HFF-Myc (cell line): ENCODE results near the gene MYO1A.

Experiments used
- DNase-seq: peaks from one replicate; pipeline ENCODE4 v3.0.0-alpha.2; 2011; ENCODE audit warnings: low read depth; ENCODE audit errors: extremely low read depth
- H3K4me3 ChIP-seq: replicated peaks from 2 replicates; pipeline ENCODE4 v1.5.1; 2011; ENCODE audit warnings: low read depth, mild to moderate bottlenecking, control low read depth, low read length
- TF ChIP-seq, protein P1 (sequence below): IDR thresholded peaks from 2 replicates; pipeline ENCODE4 v1.5.1; 2012; ENCODE audit warnings: mild to moderate bottlenecking, low read depth, low read length, control low read depth; ENCODE audit errors: missing control alignments

MYO1A gene

DNA sequence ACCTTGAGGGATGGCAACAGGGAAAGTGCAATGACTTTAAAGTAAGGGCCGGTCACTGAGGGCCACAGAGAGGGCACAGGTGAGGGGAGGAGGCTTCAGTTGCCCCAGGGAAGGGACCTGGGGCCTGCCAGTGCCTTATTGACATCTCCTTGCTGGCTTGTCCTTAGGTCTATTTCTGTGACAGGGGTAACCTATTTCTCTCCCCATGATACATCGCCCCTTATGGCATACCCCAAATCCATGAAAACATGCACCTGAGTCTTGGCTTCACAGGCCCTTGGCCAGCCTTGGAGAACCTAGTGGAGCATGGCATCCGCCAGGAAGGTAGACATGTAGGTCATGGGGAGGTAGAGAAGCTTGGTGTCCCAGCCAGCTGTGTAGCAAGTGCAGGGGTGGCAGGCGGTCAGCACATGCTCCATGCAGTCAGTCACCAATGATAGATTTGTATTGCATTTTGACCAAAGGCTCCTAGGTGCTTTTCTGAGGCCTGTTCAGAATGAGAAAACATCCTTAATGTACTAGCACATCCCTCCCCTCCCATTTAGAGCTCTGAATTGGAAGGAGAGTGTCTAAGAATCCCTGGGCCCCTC is 68.9 kb downstream of the MYO1A start:
- no peak for DNase-seq
- TF ChIP-seq, protein P1, sequence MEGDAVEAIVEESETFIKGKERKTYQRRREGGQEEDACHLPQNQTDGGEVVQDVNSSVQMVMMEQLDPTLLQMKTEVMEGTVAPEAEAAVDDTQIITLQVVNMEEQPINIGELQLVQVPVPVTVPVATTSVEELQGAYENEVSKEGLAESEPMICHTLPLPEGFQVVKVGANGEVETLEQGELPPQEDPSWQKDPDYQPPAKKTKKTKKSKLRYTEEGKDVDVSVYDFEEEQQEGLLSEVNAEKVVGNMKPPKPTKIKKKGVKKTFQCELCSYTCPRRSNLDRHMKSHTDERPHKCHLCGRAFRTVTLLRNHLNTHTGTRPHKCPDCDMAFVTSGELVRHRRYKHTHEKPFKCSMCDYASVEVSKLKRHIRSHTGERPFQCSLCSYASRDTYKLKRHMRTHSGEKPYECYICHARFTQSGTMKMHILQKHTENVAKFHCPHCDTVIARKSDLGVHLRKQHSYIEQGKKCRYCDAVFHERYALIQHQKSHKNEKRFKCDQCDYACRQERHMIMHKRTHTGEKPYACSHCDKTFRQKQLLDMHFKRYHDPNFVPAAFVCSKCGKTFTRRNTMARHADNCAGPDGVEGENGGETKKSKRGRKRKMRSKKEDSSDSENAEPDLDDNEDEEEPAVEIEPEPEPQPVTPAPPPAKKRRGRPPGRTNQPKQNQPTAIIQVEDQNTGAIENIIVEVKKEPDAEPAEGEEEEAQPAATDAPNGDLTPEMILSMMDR: no peak

DNA sequence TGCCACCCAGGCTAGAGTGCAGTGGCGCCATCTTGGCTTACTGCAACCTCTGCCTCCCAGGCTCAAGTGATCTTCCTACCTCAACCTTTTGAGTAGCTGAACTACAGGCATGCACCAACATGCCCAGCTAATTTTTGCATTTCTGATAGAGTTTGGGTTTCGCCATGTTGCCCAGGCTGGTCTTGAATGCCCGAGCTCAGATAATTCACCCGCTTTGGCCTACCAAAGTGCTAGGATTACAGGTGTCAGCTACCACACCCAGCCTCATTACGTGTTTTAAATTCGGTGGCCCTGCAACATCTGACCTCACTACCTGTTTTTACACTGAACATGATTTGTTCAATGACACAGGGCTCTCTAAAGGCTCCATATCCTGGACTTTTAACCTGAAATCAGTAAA is 69.7 kb downstream of the MYO1A start:
- TF ChIP-seq, protein P1: no peak
- H3K4me3 ChIP-seq: no peak overlapping the region
- no peak for DNase-seq

More for the DNA sequence above, 68.9 kb downstream of the MYO1A start:
- H3K4me3 ChIP-seq: no peak overlapping the region

DNA sequence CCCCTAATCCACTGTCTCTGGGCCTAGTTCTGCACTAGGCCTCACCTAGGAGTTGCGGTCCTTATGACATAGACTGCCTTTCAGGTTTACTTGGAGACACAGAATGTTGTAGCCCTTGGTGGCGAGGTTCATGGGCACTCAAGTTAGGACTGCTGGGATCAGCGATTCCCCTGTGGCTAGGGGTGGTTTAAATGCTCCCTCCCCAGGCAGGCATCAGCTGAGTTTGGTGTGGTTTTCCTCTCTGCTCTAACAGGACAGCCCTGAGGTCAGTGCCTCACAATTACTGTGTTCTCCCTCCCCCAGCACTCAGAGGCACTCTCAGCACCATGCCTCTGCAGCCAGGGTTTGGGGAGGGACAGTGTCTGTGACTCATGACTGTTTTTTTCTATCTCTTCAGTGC is 70.3 kb downstream of the MYO1A start:
- no peak for DNase-seq
- H3K4me3 ChIP-seq: no peak overlapping the region
- TF ChIP-seq, protein P1: no peak
